Hepatocyte (in vitro differentiated cells): ENCODE data around the gene PHF21B.

Source experiments
- CTCF ChIP-seq: fragments of 200-600 bp; sonication (generic); IDR thresholded peaks from 2 replicates; pipeline ENCODE4 v1.5.1; 2016; ENCODE audit warnings: antibody characterized with exemption, mild to moderate bottlenecking; ENCODE audit not compliant: poor library complexity
- EZH2 ChIP-seq: fragments of 200-600 bp; sonication (generic); IDR thresholded peaks from 2 replicates; pipeline ENCODE4 v1.6.1; 2016; ENCODE audit warnings: antibody characterized with exemption, mild to moderate bottlenecking, borderline replicate concordance
- EZH2phosphoT487 ChIP-seq: fragments of 200-600 bp; sonication (generic); IDR thresholded peaks from one replicate; pipeline ENCODE4 v1.6.1; 2018; ENCODE audit warnings: antibody characterized with exemption, mild to moderate bottlenecking, low read depth, moderate library complexity; ENCODE audit not compliant: unreplicated experiment, severe bottlenecking

- TF ChIP-seq EZH2 = no peak
- no peak for TF ChIP-seq CTCF
- no peak for TF ChIP-seq EZH2phosphoT487
These were observed 90.8 kb downstream of the PHF21B start for GRCh38 chr22:44918925-44919392.
